Stimulated activated CD4-positive, alpha-beta T cell treated with anti-CD3 and anti-CD28 coated beads, Interleukin-12 subunit alpha, Interleukin-12 subunit beta, amount 100 ng/mL, for 24 hours (primary cell): ENCODE results near the gene TCF12.
"Not testable (repeated sequence)": the region's sequence is repeated elsewhere in the genome, so short reads cannot be mapped to it uniquely, and the experiment has no call there.

Experiments used
- DNase-seq, 2 experiments: peaks; one replicate each; pipeline ENCODE4 v3.0.0-alpha.2; 2020; ENCODE audit warnings: low read depth in 2 of 2

Gene TCF12

GRCh38 chr15:57134851-57135250 lies 216.4 kb downstream of the TCF12 start:
- DNase-seq, result no peak

- DNase-seq, result no peak
Observed at GRCh38 chr15:57135800-57136199, 217.4 kb downstream of the TCF12 start.

GRCh38 chr15:57138349-57138788 lies 219.9 kb downstream of the TCF12 start:
- no peak for DNase-seq

GRCh38 chr15:57143511-57144078 lies 225.2 kb downstream of the TCF12 start:
- no peak for DNase-seq

GRCh38 chr15:57144448-57144847 lies 226.0 kb downstream of the TCF12 start:
- no peak for DNase-seq

- no peak for DNase-seq
Observed at GRCh38 chr15:57146506-57147201, 228.2 kb downstream of the TCF12 start.

- DNase-seq, result no peak
Observed at GRCh38 chr15:57147621-57148020, 229.2 kb downstream of the TCF12 start.

- no peak for DNase-seq
Observed at GRCh38 chr15:57148262-57148661, 229.8 kb downstream of the TCF12 start.

GRCh38 chr15:57149196-57149595 lies 230.8 kb downstream of the TCF12 start:
- DNase-seq, result no peak

GRCh38 chr15:57150066-57150865 lies 231.8 kb downstream of the TCF12 start:
- no peak for DNase-seq

- DNase-seq, result not testable (repeated sequence)
Observed at GRCh38 chr15:57150866-57151203, 232.4 kb downstream of the TCF12 start.

GRCh38 chr15:57152133-57152532 lies 233.7 kb downstream of the TCF12 start:
- DNase-seq, result no peak

GRCh38 chr15:57152666-57153539 lies 234.5 kb downstream of the TCF12 start:
- no peak for DNase-seq

GRCh38 chr15:57156210-57156884 lies 237.9 kb downstream of the TCF12 start:
- DNase-seq, result no peak

- no peak for DNase-seq
Observed at GRCh38 chr15:57158589-57158988, 240.1 kb downstream of the TCF12 start.

GRCh38 chr15:57158997-57159668 lies 240.7 kb downstream of the TCF12 start:
- DNase-seq, result no peak

GRCh38 chr15:57159767-57160166 lies 241.3 kb downstream of the TCF12 start:
- DNase-seq, result no peak

- DNase-seq, result no peak
Observed at GRCh38 chr15:57160823-57161560, 242.5 kb downstream of the TCF12 start.

- not testable (repeated sequence) for DNase-seq
Observed at GRCh38 chr15:57164251-57164650, 245.8 kb downstream of the TCF12 start.

GRCh38 chr15:57165992-57166391 lies 247.5 kb downstream of the TCF12 start:
- DNase-seq, result no peak
